Measurements from ENCODE around the gene GPR55. TPM values are rescaled to one million over a fixed set of nuclear protein-coding genes. Genes with fewer than 3 reads are reported as not detected.

The GPR55 gene
- total RNA-seq, 4 donors from 2014 or later, result 0.72 to 1.2 TPM; not detected in 2

GRCh38 chr2:230930149-230930780, 5.2 kb upstream of the GPR55 start:
- TF ChIP-seq EP300 (IDR thresholded peaks at IDR 0.05) (no peak), POLR2AphosphoS5 (IDR thresholded peaks at IDR 0.05) (no peak), POLR2A (IDR thresholded peaks at IDR 0.05) (no peak)
- TF ChIP-seq, protein P1, sequence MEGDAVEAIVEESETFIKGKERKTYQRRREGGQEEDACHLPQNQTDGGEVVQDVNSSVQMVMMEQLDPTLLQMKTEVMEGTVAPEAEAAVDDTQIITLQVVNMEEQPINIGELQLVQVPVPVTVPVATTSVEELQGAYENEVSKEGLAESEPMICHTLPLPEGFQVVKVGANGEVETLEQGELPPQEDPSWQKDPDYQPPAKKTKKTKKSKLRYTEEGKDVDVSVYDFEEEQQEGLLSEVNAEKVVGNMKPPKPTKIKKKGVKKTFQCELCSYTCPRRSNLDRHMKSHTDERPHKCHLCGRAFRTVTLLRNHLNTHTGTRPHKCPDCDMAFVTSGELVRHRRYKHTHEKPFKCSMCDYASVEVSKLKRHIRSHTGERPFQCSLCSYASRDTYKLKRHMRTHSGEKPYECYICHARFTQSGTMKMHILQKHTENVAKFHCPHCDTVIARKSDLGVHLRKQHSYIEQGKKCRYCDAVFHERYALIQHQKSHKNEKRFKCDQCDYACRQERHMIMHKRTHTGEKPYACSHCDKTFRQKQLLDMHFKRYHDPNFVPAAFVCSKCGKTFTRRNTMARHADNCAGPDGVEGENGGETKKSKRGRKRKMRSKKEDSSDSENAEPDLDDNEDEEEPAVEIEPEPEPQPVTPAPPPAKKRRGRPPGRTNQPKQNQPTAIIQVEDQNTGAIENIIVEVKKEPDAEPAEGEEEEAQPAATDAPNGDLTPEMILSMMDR (IDR thresholded peaks at IDR 0.05), result no peak
- Histone ChIP-seq H3K9me3 (no peaks in the 10 kb centered on the region), H3K4me1 (peaks cover 7% of the 10 kb centered on the region), H3K36me3 (no peaks in the 10 kb centered on the region), H3K27ac (no peak overlapping the region), H3K27me3 (peaks cover 5% of the 10 kb centered on the region), H3K4me3 (no peak overlapping the region)
- peak; percentile 29 to 38 for DNase-seq (ENCODE audit: low spot score in 2 of 2)
- WGBS, result 78% methylated on average over 7 of the region's 7 CpGs

- Histone ChIP-seq H3K4me1 (peaks cover 11% of the 10 kb centered on the region), H3K27me3 (peaks cover 6% of the 10 kb centered on the region), H3K4me3 (no peak overlapping the region), H3K9me3 (no peaks in the 10 kb centered on the region), H3K36me3 (no peaks in the 10 kb centered on the region), H3K27ac (no peak overlapping the region)
- DNase-seq (ENCODE audit: low spot score in 2 of 2), result peak; percentile 33 to 72
- TF ChIP-seq POLR2A (IDR thresholded peaks at IDR 0.05) (no peak), POLR2AphosphoS5 (IDR thresholded peaks at IDR 0.05) (no peak)
- TF ChIP-seq, protein P1 (IDR thresholded peaks at IDR 0.05), result no peak
- 78% methylated on average over 10 of the region's 10 CpGs for WGBS
Observed at GRCh38 chr2:230929381-230930148, 4.5 kb upstream of the GPR55 start.

DNA sequence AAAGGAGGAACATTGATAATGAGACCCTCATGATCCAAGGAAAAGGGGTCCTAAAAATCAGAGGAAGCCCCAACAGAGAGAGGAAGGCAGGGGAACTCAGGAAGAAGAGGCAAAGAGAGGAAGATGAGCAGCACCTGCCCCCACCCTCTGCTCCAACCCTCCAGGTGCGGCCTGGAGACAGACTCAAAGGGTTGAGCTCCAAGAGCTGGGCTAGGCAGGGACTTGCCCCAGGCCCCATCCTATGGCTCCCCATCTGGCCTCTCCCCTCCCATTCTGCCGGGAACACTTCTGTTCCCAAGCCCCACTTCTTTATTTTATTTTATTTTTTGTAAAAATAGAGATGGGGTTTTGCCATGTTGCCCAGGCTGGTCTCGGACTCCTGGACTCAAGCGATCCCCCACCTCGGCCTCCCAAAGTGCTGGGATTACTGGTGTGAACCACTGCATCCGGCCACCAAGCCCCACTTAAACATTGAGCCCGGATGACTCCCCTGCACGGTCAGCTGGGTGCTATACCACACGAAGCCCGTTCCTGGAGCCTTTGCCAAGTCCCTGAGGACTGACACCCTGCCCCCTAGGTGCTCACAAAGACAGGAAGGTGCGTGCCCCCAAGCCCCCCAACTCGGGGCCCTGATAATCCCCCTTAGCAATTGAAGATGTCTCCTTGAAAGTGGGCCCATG, 3.8 kb upstream of the GPR55 start:
- Histone ChIP-seq H3K27ac (no peak overlapping the region), H3K36me3 (no peaks in the 10 kb centered on the region), H3K27me3 (peaks cover 11% of the 10 kb centered on the region), H3K9me3 (no peaks in the 10 kb centered on the region), H3K4me3 (no peak overlapping the region), H3K4me1 (peaks cover 13% of the 10 kb centered on the region)
- WGBS, result 83% methylated on average over 9 of the region's 12 CpGs
- DNase-seq (ENCODE audit: low spot score in 2 of 2), result peak; percentile 51 to 71
- TF ChIP-seq POLR2A (IDR thresholded peaks at IDR 0.05), result no peak
- no peak for TF ChIP-seq POLR2AphosphoS5 (IDR thresholded peaks at IDR 0.05)
- no peak for TF ChIP-seq EP300 (IDR thresholded peaks at IDR 0.05)
- TF ChIP-seq, protein P1 (IDR thresholded peaks at IDR 0.05), result no peak

DNA sequence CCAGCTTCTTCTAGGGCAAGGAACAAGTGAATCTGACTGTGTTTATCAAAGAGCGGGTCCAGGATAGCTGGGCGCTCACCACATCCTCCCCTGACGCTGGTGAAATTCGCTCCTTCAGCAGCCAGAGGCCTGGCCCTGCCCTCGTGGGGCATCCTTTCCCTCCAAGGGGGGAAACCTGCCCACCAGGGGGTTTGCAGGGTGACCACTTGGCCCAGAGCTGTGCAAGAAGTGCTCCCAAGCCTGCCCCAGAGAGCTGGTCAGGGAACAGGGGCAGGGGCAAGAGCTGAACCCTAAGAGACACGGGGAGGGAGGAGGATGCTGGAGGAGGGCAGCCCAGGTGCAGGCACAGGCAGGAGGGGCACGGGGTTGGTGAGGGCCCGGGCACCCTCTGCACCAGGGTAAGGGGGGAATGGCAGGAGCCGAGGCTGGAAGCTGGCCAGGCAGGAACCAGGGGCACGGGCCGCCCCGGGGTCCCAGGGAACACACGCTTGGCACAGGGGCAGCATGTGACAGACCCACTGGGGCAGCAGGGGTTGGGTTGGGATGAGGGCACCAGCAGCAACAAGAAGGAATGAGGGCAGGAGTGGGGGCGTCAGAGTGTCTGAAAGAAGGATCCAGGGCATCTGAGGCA, 2.8 kb upstream of the GPR55 start:
- H3K36me3 ChIP-seq, result no peaks in the 10 kb centered on the region
- whole genome bisulfite sequencing, result 87% methylated on average over 9 of the region's 14 CpGs
- H3K4me1 ChIP-seq, result peaks cover 7% of the 10 kb centered on the region
- no peak overlapping the region for H3K4me3 ChIP-seq
- peak; percentile 50 to 65 for DNase-seq (ENCODE audit: low spot score in 2 of 2)
- TF ChIP-seq POLR2A (IDR thresholded peaks at IDR 0.05) (no peak), EP300 (IDR thresholded peaks at IDR 0.05) (no peak), POLR2AphosphoS5 (IDR thresholded peaks at IDR 0.05) (no peak)
- TF ChIP-seq, protein P1 (IDR thresholded peaks at IDR 0.05), result no peak
- H3K27ac ChIP-seq, result no peak overlapping the region
- H3K9me3 ChIP-seq, result no peaks in the 10 kb centered on the region
- H3K27me3 ChIP-seq, result peaks cover 21% of the 10 kb centered on the region
